Gastroesophageal sphincter (tissue), 3 donors: ENCODE measurements around the gene ZNRF4.

Source experiments
- CTCF ChIP-seq, 4 experiments: fragments of 200-600 bp in 2 of 4; fragments of 450-650 bp in 2 of 4; sonication (generic) in 1 of 4; IDR thresholded peaks; one replicate each; pipeline ENCODE4 v1.5.1; 2017 to 2019; ENCODE audit warnings: antibody characterized with exemption in 4 of 4, mild to moderate bottlenecking in 2 of 4, moderate library complexity in 2 of 4
- POLR2A ChIP-seq, 2 donors: fragments of 450-650 bp; IDR thresholded peaks; one replicate each; pipeline ENCODE4 v1.6.1; 2017; ENCODE audit warnings: antibody characterized with exemption in 2 of 2, mild to moderate bottlenecking in 2 of 2, moderate library complexity in 1 of 2
- POLR2AphosphoS5 ChIP-seq: sonication (generic); formaldehyde crosslinking; IDR thresholded peaks from one replicate; pipeline ENCODE4 v1.6.1; 2017; ENCODE audit warnings: antibody characterized with exemption

DNA sequence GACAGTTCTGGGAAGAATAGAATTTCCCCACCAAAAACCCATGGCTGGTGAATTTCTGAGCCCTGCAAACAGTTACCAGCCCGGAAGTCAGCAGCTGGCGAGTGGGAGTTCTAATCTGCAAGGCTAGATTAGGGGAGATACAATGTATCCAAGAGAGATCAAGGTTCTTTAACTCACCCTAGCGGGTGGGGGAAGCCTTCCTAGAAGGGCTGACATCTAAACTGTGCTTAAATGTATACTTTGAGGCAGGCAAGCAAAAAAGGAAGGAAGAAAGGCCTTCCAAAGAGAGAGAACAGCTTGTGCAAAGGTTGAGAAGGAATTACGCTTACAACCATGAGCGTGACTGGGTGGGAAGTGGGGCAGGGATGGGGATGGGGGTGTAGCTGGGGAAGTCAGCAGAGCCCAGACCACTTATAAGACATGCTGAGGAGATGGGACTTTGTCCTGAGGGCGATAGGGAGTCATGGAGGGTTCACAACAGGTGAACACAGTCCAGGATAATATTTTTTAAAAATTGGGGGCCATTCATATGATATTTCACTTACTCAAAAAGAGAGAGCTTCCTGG lies 20.8 kb upstream of the ZNRF4 start:
- TF ChIP-seq CTCF (IDR thresholded peaks at IDR 0.05) (no peak), POLR2A (IDR thresholded peaks at IDR 0.05) (no peak), POLR2AphosphoS5 (no peak)
